OCI-LY7 (cell line): ENCODE measurements around the gene KLC1. TPM values are rescaled to one million over a fixed set of nuclear protein-coding genes. Genes with fewer than 3 reads are reported as not detected.

Source experiments
- BruUV-seq: library from RNA; stranded (reverse); fragments of 400-500 nt; replicated peaks from 2 replicates; lab custom pipeline; 2021; lab: Mats Ljungman, UMichigan
- CTCF ChIA-PET: fragments of 300-600 bp; sonication (Branson Sonifier 250); formaldehyde crosslinking; loops from one replicate; lab custom pipeline; 2022; ENCODE audit warnings: antibody characterized with exemption; ENCODE audit not compliant: unreplicated experiment; lab: Charles Lee
- POLR2A ChIA-PET: fragments of 300-600 bp; sonication (Branson Sonifier 250); formaldehyde crosslinking; loops from one replicate; lab custom pipeline; 2022; ENCODE audit warnings: antibody characterized with exemption; lab: Charles Lee
- DNase-seq: peaks from one replicate; pipeline ENCODE4 v3.0.0-alpha.2; 2015; ENCODE audit warnings: low spot score
- H2AFZ ChIP-seq: fragments of 200-600 bp; sonication (generic), shearing (Covaris generic); 2 replicates; pipeline ENCODE4 v1.6.1; 2014; ENCODE audit warnings: mild to moderate bottlenecking, antibody characterized with exemption, low read length, moderate library complexity
- H3K27ac ChIP-seq: fragments of 200-600 bp; sonication (generic); 2 replicates; pipeline ENCODE4 v1.5.1; 2014; ENCODE audit warnings: mixed run types, low read depth, mild to moderate bottlenecking, moderate library complexity, low read length, inconsistent platforms; ENCODE audit not compliant: poor library complexity, severe bottlenecking
- H3K36me3 ChIP-seq: fragments of 200-600 bp; sonication (generic); 2 replicates; pipeline ENCODE4 v1.6.1; 2014; ENCODE audit warnings: mild to moderate bottlenecking, antibody characterized with exemption, low read length, moderate library complexity, mixed read lengths; ENCODE audit not compliant: insufficient read depth
- H3K4me1 ChIP-seq: fragments of 200-600 bp; sonication (generic); 2 replicates; pipeline ENCODE4 v1.5.1; 2014; ENCODE audit warnings: mild to moderate bottlenecking, low read length; ENCODE audit not compliant: insufficient read depth, poor library complexity, severe bottlenecking
- H3K4me2 ChIP-seq: fragments of 200-600 bp; sonication (generic); 2 replicates; pipeline ENCODE4 v1.6.1; 2014; ENCODE audit warnings: mild to moderate bottlenecking, low read length
- H3K4me3 ChIP-seq: fragments of 200-600 bp; sonication (generic); 2 replicates; pipeline ENCODE4 v1.5.1; 2014; ENCODE audit warnings: mild to moderate bottlenecking, low read depth, low read length; ENCODE audit not compliant: poor library complexity, severe bottlenecking
- H3K79me2 ChIP-seq: fragments of 200-600 bp; sonication (generic); 2 replicates; pipeline ENCODE4 v1.6.1; 2016; ENCODE audit warnings: low read depth, mild to moderate bottlenecking, low read length, moderate library complexity, mixed read lengths; ENCODE audit not compliant: insufficient read depth
- H3K9me2 ChIP-seq: fragments of 200-600 bp; sonication (generic); 2 replicates; pipeline ENCODE4 v1.6.1; 2016; ENCODE audit warnings: mild to moderate bottlenecking, low read length, mixed read lengths; ENCODE audit not compliant: insufficient read depth
- H3K9me3 ChIP-seq: fragments of 200-600 bp; sonication (generic); 2 replicates; pipeline ENCODE4 v1.6.1; 2014; ENCODE audit warnings: mild to moderate bottlenecking, mixed run types, low read length, mixed read lengths
- H4K20me1 ChIP-seq: fragments of 200-600 bp; sonication (generic); 2 replicates; pipeline ENCODE4 v1.6.1; 2014; ENCODE audit warnings: mild to moderate bottlenecking, antibody characterized with exemption, low read length, moderate library complexity, mixed read lengths; ENCODE audit not compliant: insufficient read depth
- EZH2phosphoT487 ChIP-seq: fragments of 200-600 bp; sonication (generic); IDR thresholded peaks from 2 replicates; pipeline ENCODE4 v1.6.1; 2018; ENCODE audit warnings: low read depth, borderline replicate concordance, mild to moderate bottlenecking, mixed run types, antibody characterized with exemption, low read length, moderate library complexity, mixed read lengths
- intact Hi-C: fragments of 100-400 bp; cut with micrococcal nuclease; formaldehyde crosslinking; loops from one replicate; pipeline ENCODE4 v1.10.0; 2022; ENCODE audit not compliant: unreplicated experiment
- total RNA-seq, 2 experiments: library from RNA; depleted of rRNA in 1 of 2; stranded (reverse); fragments of >200 nt in 1 of 2; shearing (Covaris generic) in 1 of 2; gene quantifications; 2 replicates each; pipeline ENCODE4 v1.2.3, GENCODE V29; 2014 to 2022
- TF ChIP-seq, protein P1 (sequence below): fragments of 200-600 bp; sonication (generic); conservative IDR thresholded peaks from 2 replicates; pipeline ENCODE4 v1.5.1; 2014; ENCODE audit warnings: mild to moderate bottlenecking, antibody characterized with exemption, low read length, moderate library complexity, mixed read lengths

The KLC1 gene
- total RNA-seq, 2 experiments from 2014 or later = 147 to 157 TPM

DNA sequence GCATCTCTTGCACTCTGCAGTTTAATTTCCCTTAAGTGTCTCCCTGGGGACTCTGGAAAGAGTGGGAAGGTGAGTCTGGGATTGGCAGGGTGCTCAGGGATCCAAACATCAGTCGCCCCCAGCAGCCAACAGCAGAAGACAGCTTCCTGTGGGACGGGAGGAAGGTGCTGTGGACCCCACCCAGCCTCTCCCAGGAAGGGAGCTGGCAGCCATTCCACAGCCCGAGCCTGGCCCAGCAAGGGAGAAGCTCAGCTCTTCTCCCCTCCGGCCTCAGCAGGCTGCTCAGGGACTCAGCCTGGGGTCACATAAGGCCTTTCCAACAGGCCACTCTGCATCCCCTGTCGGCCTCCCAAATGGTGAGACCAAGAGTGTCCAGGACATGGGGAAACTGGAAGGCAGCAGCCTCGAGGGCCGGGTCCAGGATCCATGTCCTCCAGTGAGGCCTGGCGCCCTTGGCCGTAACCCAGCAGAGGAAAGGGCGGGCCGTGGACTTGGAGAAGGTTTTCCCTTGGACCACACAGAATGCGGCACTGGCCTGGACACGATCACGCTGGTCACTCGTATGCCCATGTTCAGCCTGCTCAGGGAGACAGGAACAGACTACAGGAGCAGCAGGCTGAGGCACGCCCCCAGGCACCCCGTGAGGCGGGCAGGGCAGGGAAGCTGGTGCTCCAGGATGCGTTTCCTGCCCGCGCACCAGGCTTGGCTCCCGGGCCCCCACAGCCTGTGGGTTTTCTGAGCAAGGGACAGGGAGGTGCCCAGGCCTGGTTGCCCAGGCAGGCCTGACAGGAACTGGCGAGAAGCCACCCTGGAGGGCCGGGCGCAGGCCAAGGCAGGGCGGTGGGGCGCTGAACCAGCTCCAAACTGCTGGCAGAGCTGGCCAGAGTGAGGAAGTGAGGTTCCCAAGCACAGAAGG lies 82.8 kb downstream of the KLC1 start:
- ChIA-PET POLR2A (interaction anchor here (0.6 to 1.1 kb wide), 3 partner anchors 10 to 194 kb away, joined by 3 to 4 read pairs (median 3); no protein-coding TSS in a partner anchor), CTCF (no interaction called here)
- H3K4me3 ChIP-seq = no peak overlapping the region
- no peaks in the 10 kb centered on the region for H3K9me2 ChIP-seq
- peaks cover 8% of the 10 kb centered on the region for H4K20me1 ChIP-seq
- no TSS peak for BruUV-seq
- H3K27ac ChIP-seq = no peak overlapping the region
- peaks cover 33% of the 10 kb centered on the region for H3K4me1 ChIP-seq
- H3K9me3 ChIP-seq = no peaks in the 10 kb centered on the region
- H2AFZ ChIP-seq = no peak overlapping the region
- peaks cover 36% of the 10 kb centered on the region for H3K79me2 ChIP-seq
- no peak for DNase-seq
- H3K36me3 ChIP-seq = peaks cover 72% of the 10 kb centered on the region
- TF ChIP-seq EZH2phosphoT487 = no peak
- TF ChIP-seq, protein P1, sequence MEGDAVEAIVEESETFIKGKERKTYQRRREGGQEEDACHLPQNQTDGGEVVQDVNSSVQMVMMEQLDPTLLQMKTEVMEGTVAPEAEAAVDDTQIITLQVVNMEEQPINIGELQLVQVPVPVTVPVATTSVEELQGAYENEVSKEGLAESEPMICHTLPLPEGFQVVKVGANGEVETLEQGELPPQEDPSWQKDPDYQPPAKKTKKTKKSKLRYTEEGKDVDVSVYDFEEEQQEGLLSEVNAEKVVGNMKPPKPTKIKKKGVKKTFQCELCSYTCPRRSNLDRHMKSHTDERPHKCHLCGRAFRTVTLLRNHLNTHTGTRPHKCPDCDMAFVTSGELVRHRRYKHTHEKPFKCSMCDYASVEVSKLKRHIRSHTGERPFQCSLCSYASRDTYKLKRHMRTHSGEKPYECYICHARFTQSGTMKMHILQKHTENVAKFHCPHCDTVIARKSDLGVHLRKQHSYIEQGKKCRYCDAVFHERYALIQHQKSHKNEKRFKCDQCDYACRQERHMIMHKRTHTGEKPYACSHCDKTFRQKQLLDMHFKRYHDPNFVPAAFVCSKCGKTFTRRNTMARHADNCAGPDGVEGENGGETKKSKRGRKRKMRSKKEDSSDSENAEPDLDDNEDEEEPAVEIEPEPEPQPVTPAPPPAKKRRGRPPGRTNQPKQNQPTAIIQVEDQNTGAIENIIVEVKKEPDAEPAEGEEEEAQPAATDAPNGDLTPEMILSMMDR = no peak
- intact Hi-C loops = no loop called here
- peak overlapping the region; percentile 36; the same call in 1 of the 2 replicates for H3K4me2 ChIP-seq

DNA sequence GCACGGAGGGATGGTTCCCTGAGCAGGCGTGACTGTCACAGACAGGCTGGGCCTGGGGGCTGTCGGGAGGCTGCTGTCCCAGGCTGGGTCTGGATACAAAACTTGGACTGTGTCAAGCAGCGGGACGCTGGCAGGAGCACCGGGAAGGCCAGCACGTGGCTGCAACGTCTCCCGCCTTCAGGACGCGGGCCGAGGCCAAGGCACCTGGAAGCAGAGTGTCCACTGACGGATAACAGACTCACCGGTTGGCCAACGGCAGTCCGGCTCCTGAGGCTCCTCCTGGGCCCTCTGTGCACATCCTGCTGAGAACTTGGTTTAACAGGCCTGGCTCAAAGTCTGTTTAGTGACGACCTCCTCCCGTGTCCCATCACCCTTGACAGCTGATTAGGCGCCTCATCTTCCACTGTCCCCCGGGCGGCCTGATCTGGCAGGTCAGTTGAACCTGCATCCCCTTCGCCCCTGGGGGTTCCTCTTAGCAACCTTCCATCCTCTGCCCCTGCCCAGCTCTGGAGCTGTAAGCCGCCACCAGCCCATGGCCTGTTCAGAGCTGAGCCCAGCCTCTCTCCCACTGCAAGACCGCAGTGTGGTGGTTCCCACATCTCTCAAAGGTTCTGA lies 83.7 kb downstream of the KLC1 start:
- H3K36me3 ChIP-seq = peaks cover 62% of the 10 kb centered on the region
- peak overlapping the region; percentile 90; the same call in 1 of the 2 replicates for H3K4me2 ChIP-seq
- ChIA-PET POLR2A (interaction anchor here (0.6 to 1.1 kb wide), 2 partner anchors 20 to 193 kb away, joined by 4 to 5 read pairs; no protein-coding TSS in a partner anchor), CTCF (no interaction called here)
- peaks cover 41% of the 10 kb centered on the region for H3K4me1 ChIP-seq
- intact Hi-C loops = no loop called here
- peaks cover 41% of the 10 kb centered on the region for H3K79me2 ChIP-seq
- H2AFZ ChIP-seq = no peak overlapping the region
- no peaks in the 10 kb centered on the region for H3K9me2 ChIP-seq
- no peak for TF ChIP-seq EZH2phosphoT487
- TF ChIP-seq, protein P1 = no peak
- no peak overlapping the region for H3K27ac ChIP-seq
- no peaks in the 10 kb centered on the region for H3K9me3 ChIP-seq
- H3K4me3 ChIP-seq = no peak overlapping the region
- peaks cover 8% of the 10 kb centered on the region for H4K20me1 ChIP-seq
- no TSS peak for BruUV-seq
- no peak for DNase-seq
